Measurements from ENCODE around the gene PALM. TPM values are rescaled to one million over a fixed set of nuclear protein-coding genes. Genes with fewer than 3 reads are reported as not detected.

Gene PALM
- total RNA-seq, 2 donors from 2014 or later, result 3.9 to 13.5 TPM

DNA sequence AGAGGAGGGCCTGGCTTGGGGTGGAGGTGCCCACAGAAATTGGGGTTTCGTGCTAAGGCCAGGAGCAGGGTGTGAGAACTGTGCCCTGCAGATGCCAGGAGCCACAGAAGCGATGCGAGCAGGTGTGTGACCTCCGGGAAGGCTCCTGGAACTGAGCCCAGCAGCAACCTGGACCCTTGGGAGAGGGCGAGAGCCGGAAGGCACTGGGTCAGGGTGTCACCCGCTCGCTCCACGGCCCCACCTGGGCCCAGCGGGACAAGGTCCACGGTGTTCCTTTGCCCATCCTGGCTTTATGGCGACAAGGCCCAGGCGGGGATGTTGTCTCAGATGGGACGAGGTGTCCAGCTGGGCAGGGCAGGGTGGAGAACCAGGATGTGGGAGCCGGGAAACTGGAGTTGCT, 46.3 kb downstream of the PALM start:
- Histone ChIP-seq H3K27ac (peak overlapping the region; percentile 98), H3K27me3 (no peaks in the 10 kb centered on the region), H3K4me3 (no peak overlapping the region), H3K36me3 (no peaks in the 10 kb centered on the region), H3K9ac (ENCODE audit: low read depth in 2 of 2, low read length in 2 of 2) (peak overlapping the region; percentile 55 to 73), H3K9me3 (no peaks in the 10 kb centered on the region), H3K4me1 (no peaks in the 10 kb centered on the region)
- DNase-seq, result peak; percentile 84
- TF ChIP-seq, protein P1, sequence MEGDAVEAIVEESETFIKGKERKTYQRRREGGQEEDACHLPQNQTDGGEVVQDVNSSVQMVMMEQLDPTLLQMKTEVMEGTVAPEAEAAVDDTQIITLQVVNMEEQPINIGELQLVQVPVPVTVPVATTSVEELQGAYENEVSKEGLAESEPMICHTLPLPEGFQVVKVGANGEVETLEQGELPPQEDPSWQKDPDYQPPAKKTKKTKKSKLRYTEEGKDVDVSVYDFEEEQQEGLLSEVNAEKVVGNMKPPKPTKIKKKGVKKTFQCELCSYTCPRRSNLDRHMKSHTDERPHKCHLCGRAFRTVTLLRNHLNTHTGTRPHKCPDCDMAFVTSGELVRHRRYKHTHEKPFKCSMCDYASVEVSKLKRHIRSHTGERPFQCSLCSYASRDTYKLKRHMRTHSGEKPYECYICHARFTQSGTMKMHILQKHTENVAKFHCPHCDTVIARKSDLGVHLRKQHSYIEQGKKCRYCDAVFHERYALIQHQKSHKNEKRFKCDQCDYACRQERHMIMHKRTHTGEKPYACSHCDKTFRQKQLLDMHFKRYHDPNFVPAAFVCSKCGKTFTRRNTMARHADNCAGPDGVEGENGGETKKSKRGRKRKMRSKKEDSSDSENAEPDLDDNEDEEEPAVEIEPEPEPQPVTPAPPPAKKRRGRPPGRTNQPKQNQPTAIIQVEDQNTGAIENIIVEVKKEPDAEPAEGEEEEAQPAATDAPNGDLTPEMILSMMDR (IDR thresholded peaks at IDR 0.05), result no peak
- intact Hi-C loops (cut with DNase I), result no loop called here

DNA sequence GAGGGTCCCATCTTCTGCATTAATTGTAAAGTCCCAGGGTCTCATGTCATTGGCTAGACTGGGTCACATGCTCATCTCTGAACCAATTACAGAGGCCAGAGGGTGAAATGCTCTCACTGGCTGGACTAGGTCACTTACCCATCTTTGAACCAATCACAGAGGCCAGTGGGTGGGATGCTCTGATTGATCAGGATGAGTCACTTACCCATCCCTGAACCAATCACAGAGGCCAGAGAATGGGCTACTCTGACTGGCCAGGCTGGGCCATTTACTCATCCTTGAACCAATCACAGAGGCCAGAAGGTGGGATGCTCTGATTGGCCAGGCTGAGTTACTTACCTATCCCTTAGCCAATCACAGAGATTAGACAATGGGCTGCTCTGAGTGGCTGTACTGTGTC, 47.5 kb downstream of the PALM start:
- Histone ChIP-seq H3K27me3 (no peaks in the 10 kb centered on the region), H3K9ac (ENCODE audit: low read depth in 2 of 2, low read length in 2 of 2) (no peak overlapping the region), H3K4me1 (no peaks in the 10 kb centered on the region), H3K4me3 (no peak overlapping the region), H3K27ac (peak overlapping the region; percentile 98), H3K36me3 (no peaks in the 10 kb centered on the region), H3K9me3 (no peaks in the 10 kb centered on the region)
- TF ChIP-seq, protein P1 (IDR thresholded peaks at IDR 0.05), result no peak
- DNase-seq, result no peak
- intact Hi-C loops (cut with DNase I), result no loop called here

DNA sequence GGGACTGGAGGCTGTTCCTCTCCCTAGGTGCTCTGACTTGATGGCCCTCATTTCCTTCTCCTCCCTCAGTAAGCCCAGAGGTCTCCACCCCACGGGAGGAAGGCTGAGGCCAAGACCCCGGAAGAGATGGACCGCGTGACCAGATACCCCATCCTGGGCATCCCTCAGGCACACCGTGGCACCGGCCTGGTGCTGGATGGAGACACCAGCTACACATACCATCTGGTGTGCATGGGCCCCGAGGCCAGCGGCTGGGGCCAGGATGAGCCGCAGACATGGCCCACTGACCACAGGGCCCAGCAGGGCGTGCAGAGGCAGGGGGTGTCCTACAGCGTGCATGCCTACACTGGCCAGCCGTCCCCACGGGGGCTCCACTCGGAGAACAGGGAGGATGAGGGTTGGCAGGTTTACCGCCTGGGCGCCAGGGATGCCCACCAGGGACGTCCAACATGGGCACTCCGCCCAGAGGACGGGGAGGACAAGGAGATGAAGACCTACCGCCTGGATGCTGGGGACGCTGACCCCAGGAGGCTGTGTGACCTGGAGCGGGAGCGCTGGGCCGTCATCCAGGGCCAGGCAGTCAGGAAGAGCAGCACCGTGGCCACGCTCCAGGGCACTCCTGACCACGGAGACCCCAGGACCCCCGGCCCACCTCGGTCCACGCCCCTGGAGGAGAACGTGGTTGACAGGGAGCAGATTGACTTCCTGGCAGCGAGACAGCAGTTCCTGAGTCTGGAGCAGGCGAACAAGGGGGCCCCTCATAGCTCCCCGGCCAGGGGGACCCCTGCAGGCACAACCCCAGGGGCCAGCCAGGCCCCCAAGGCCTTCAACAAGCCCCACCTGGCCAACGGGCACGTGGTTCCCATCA, 48.3 kb downstream of the PALM start:
- H3K36me3 ChIP-seq, result no peaks in the 10 kb centered on the region
- no peak overlapping the region for H3K27ac ChIP-seq
- intact Hi-C loops (cut with DNase I), result no loop called here
- no peaks in the 10 kb centered on the region for H3K4me1 ChIP-seq
- no peaks in the 10 kb centered on the region for H3K9me3 ChIP-seq
- DNase-seq, result no peak
- no peaks in the 10 kb centered on the region for H3K27me3 ChIP-seq
- TF ChIP-seq, protein P1 (IDR thresholded peaks at IDR 0.05), result no peak
- no peak overlapping the region for H3K9ac ChIP-seq (ENCODE audit: low read depth in 2 of 2, low read length in 2 of 2)
- no peak overlapping the region for H3K4me3 ChIP-seq

DNA sequence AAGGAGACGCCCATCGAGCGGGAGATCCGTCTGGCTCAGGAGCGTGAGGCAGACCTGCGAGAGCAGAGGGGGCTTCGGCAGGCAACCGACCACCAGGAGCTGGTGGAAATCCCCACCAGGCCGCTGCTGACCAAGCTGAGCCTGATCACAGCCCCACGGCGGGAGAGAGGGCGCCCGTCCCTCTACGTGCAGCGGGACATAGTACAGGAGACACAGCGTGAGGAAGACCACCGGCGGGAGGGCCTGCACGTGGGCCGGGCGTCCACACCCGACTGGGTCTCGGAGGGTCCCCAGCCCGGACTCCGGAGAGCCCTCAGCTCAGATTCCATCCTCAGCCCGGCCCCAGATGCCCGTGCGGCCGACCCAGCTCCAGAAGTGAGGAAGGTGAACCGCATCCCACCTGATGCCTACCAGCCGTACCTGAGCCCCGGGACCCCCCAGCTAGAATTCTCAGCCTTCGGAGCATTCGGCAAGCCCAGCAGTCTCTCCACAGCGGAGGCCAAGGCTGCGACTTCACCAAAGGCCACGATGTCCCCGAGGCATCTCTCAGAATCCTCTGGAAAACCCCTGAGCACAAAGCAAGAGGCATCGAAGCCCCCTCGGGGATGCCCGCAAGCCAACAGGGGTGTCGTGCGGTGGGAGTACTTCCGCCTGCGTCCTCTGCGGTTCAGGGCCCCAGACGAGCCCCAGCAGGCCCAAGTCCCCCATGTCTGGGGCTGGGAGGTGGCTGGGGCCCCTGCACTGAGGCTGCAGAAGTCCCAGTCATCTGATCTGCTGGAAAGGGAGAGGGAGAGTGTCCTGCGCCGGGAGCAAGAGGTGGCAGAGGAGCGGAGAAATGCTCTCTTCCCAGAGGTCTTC, 49.3 kb downstream of the PALM start:
- TF ChIP-seq, protein P1 (IDR thresholded peaks at IDR 0.05), result no peak
- Histone ChIP-seq H3K9ac (ENCODE audit: low read depth in 2 of 2, low read length in 2 of 2) (no peak overlapping the region), H3K9me3 (no peaks in the 10 kb centered on the region), H3K27ac (no peak overlapping the region), H3K27me3 (no peaks in the 10 kb centered on the region), H3K4me3 (no peak overlapping the region), H3K36me3 (no peaks in the 10 kb centered on the region), H3K4me1 (no peaks in the 10 kb centered on the region)
- intact Hi-C loops (cut with DNase I), result no loop called here
- DNase-seq, result no peak

DNA sequence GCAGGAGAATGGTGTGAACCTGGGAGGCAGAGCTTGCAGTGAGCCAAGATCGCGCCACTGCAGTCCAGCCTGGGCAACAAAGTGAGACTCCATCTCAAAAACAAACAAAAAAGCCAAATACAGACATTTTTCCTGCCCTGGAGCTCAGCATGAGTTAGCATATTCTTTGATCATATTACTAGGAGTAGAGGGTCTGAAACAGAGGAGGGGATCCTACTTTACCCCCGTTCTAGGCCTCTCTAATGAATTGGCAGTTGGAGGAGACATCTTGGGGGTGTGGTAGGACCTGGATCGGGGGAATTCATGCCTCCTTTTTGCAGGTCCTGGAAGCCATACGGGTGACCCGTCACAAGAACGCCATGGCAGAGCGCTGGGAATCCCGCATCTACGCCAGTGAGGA, 54.4 kb downstream of the PALM start:
- H3K36me3 ChIP-seq, result no peaks in the 10 kb centered on the region
- intact Hi-C loops (cut with DNase I), result loop anchor here (10.0 kb wide), 1 partner anchor 92 kb away; the partner anchor contains the start of genes CFD and ELANE
- H3K27me3 ChIP-seq, result no peaks in the 10 kb centered on the region
- TF ChIP-seq, protein P1 (IDR thresholded peaks at IDR 0.05), result no peak
- no peak overlapping the region for H3K9ac ChIP-seq (ENCODE audit: low read depth in 2 of 2, low read length in 2 of 2)
- H3K9me3 ChIP-seq, result no peaks in the 10 kb centered on the region
- no peak overlapping the region for H3K4me3 ChIP-seq
- H3K27ac ChIP-seq, result no peak overlapping the region
- H3K4me1 ChIP-seq, result no peaks in the 10 kb centered on the region
- no peak for DNase-seq

Data from colonic mucosa (tissue), 4 donors.